B cell (primary cell): ENCODE data around the gene GPR137. TPM values are rescaled to one million over a fixed set of nuclear protein-coding genes. Genes with fewer than 3 reads are reported as not detected.

ENCODE experiments used
- ATAC-seq: fragments of 200-7000 bp; cut with Tn5 transposase; one replicate; pipeline ENCODE4 v1.10.0; 2021; ENCODE audit warnings: low read depth, mild to moderate bottlenecking, moderate number of reproducible peaks, moderate library complexity
- CTCF ChIA-PET: fragments of 350-600 bp; sonication (Branson Sonifier 250); formaldehyde crosslinking; loops from one replicate; lab custom pipeline; 2021; ENCODE audit warnings: antibody characterized with exemption, inconsistent platforms; lab: Charles Lee
- POLR2A ChIA-PET: fragments of 350-600 bp; sonication (Branson Sonifier 250); formaldehyde crosslinking; loops from one replicate; lab custom pipeline; 2021; ENCODE audit warnings: antibody characterized with exemption; lab: Charles Lee
- DNase-seq: peaks from one replicate; pipeline ENCODE4 v3.0.0; 2013
- H2AFZ ChIP-seq: 2 replicates; pipeline ENCODE4 v1.6.1; 2012; ENCODE audit warnings: mild to moderate bottlenecking, low read depth, low read length; ENCODE audit not compliant: insufficient read depth, poor library complexity, severe bottlenecking
- H3K27ac ChIP-seq, 2 donors: 1 replicate in 1 of 2; 2 replicates in 1 of 2; pipeline ENCODE4 v1.5.1; 2012 to 2013; ENCODE audit warnings: low read length in 2 of 2, mild to moderate bottlenecking in 2 of 2, moderate library complexity in 1 of 2
- H3K27me3 ChIP-seq, 4 experiments: fragments of 200-600 bp in 1 of 4; sonication (generic) in 1 of 4; replicated peaks in 1 of 4; 1 replicate in 2 of 4; 2 replicates in 2 of 4; pipeline versions ENCODE4 v1.6.1 to v1.7.0; 2013 to 2016; ENCODE audit warnings: low read length in 3 of 4, mild to moderate bottlenecking in 2 of 4, mixed read lengths in 1 of 4, moderate library complexity in 1 of 4; ENCODE audit not compliant: insufficient read depth in 4 of 4, control insufficient read depth in 3 of 4; ENCODE audit errors: control extremely low read depth in 1 of 4
- H3K36me3 ChIP-seq, 2 experiments: replicated peaks in 1 of 2; 1 replicate in 1 of 2; 2 replicates in 1 of 2; pipeline versions ENCODE4 v1.6.1 to v1.7.1; 2013; ENCODE audit warnings: low read length in 1 of 2; ENCODE audit not compliant: insufficient read depth in 2 of 2, control insufficient read depth in 1 of 2; ENCODE audit errors: control extremely low read depth in 1 of 2, extremely low read depth in 1 of 2
- H3K4me1 ChIP-seq, 2 donors: fragments of 200-600 bp in 1 of 2; sonication (generic) in 1 of 2; 1 replicate in 1 of 2; 2 replicates in 1 of 2; pipeline versions ENCODE4 v1.5.1 to v1.6.1; 2013 to 2017; ENCODE audit warnings: low read length in 2 of 2; ENCODE audit not compliant: control insufficient read depth in 2 of 2, insufficient read depth in 2 of 2
- H3K4me2 ChIP-seq: replicated peaks from 2 replicates; pipeline ENCODE3; 2012; ENCODE audit warnings: mild to moderate bottlenecking, low read depth, low read length; ENCODE audit not compliant: poor library complexity, severe bottlenecking
- H3K4me3 ChIP-seq, 5 experiments: fragments of 200-600 bp in 1 of 5; sonication (generic) in 1 of 5; 1 replicate in 3 of 5; 2 replicates in 2 of 5; pipeline versions ENCODE4 v1.5.1 to v1.7.0; 2011 to 2016; ENCODE audit warnings: low read length in 4 of 5, mild to moderate bottlenecking in 4 of 5, low read depth in 2 of 5, control low read depth in 1 of 5, moderate library complexity in 1 of 5; ENCODE audit not compliant: insufficient read depth in 1 of 5; ENCODE audit errors: control extremely low read depth in 1 of 5, extremely low read depth in 1 of 5
- H3K79me2 ChIP-seq: fragments of 200-600 bp; sonication (generic); one replicate; pipeline ENCODE4 v1.6.0; 2016; ENCODE audit warnings: low read length; ENCODE audit not compliant: control insufficient read depth, insufficient read depth
- H3K9ac ChIP-seq: fragments of 200-600 bp; sonication (generic); 2 replicates; pipeline ENCODE4 v1.6.1; 2017; ENCODE audit warnings: mild to moderate bottlenecking, low read length, moderate library complexity
- H3K9me3 ChIP-seq, 3 donors: one replicate each; pipeline versions ENCODE4 v1.6.1 to v1.7.1; 2013; ENCODE audit warnings: low read length in 2 of 3; ENCODE audit not compliant: control insufficient read depth in 2 of 3, insufficient read depth in 1 of 3; ENCODE audit errors: control extremely low read depth in 1 of 3
- H4K20me1 ChIP-seq: 2 replicates; pipeline ENCODE4 v1.6.0; 2012; ENCODE audit warnings: mild to moderate bottlenecking, low read length; ENCODE audit not compliant: insufficient read depth, control insufficient read depth, poor library complexity, severe bottlenecking
- H3K27ac Mint-ChIP-seq: one replicate; pipeline ENCODE4 v1.8.0; 2021; ENCODE audit warnings: mixed read lengths
- H3K27me3 Mint-ChIP-seq: one replicate; pipeline ENCODE4 v1.8.0; 2021; ENCODE audit warnings: mixed read lengths
- H3K4me1 Mint-ChIP-seq: one replicate; pipeline ENCODE4 v1.8.0; 2021; ENCODE audit warnings: mixed read lengths
- H3K4me3 Mint-ChIP-seq: one replicate; pipeline ENCODE4 v1.8.0; 2021; ENCODE audit warnings: mixed read lengths
- H3K9me3 Mint-ChIP-seq: one replicate; pipeline ENCODE4 v1.8.0; 2022; ENCODE audit warnings: mixed read lengths; ENCODE audit not compliant: insufficient read depth
- EZH2 ChIP-seq: IDR thresholded peaks from 2 replicates; pipeline ENCODE4 v1.6.1; 2012; ENCODE audit warnings: borderline replicate concordance, low read depth, mild to moderate bottlenecking, moderate library complexity, low read length; ENCODE audit not compliant: insufficient read depth, poor library complexity, severe bottlenecking
- WGBS: methylation state at CpG from one replicate; pipeline ENCODE4 v1.1.5; 2013; ENCODE audit warnings: missing lambda C conversion rate; ENCODE audit not compliant: insufficient coverage; 5-methylcytosine and 5-hydroxymethylcytosine counted together
- intact Hi-C: fragments of 100-400 bp; cut with micrococcal nuclease; formaldehyde crosslinking; loops from one replicate; pipeline ENCODE4 v1.10.0; 2022
- polyA plus RNA-seq: library from polyadenylated mRNA; depleted of rRNA; stranded (reverse); fragments of >200 nt; gene quantifications from 2 replicates; pipeline ENCODE4 v1.2.3, GENCODE V29; 2012
- total RNA-seq, 2 donors: library from RNA; stranded (reverse); fragments of 120-200 nt in 1 of 2; gene quantifications; 1 replicate in 1 of 2; 2 replicates in 1 of 2; pipeline versions ENCODE4 v1.2.3 to v1.2.4, GENCODE V29; 2013 to 2022
- TF ChIP-seq, protein P1 (sequence below): fragments of 200-600 bp; IDR thresholded peaks from one replicate; pipeline ENCODE4 v1.8.0; 2022; ENCODE audit warnings: antibody characterized with exemption, mild to moderate bottlenecking

Gene GPR137
- total and polyA plus RNA-seq, 2 donors (not counting 1 experiment from before 2014, with no cell fraction given), result 49.9 to 66.1 TPM

DNA sequence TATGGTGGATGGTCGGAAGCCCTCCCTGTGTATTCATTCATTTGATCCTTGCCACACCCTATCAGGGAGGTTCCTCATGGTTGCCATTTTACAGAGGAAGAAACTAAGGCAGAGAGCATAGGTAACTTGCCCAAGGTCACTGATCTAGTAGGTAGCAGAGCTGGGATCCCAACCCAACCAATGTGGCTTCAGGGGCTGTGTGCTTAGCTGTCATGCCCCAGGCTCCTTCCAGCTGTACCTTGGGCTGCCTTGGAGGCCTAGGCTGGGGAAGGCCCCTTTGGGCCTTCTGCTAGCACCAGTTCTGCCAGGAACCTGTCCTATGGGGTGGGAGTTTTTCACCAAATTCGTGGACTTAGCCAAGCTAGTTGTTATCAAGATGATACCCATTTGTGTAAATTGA, 9.8 kb upstream of the GPR137 start:
- Histone ChIP-seq H3K27ac (no peak overlapping the region), H3K36me3 (peaks cover 0 to 13% of the 10 kb centered on the region in 2 experiments), H3K9me3 (no peaks in the 10 kb centered on the region), H3K27me3 (no peaks in the 10 kb centered on the region), H3K79me2 (no peaks in the 10 kb centered on the region), H3K4me3 (no peak overlapping the region), H4K20me1 (no peaks in the 10 kb centered on the region), H2AFZ (no peak overlapping the region), H3K4me1 (peaks cover 5 to 8% of the 10 kb centered on the region in 2 donors), H3K9ac (no peak overlapping the region), H3K4me2 (no peak overlapping the region)
- no peak for DNase-seq
- Mint-ChIP-seq H3K9me3 (no peaks in the 10 kb centered on the region), H3K27ac (no peak overlapping the region), H3K27me3 (no peaks in the 10 kb centered on the region), H3K4me1 (peaks cover 4% of the 10 kb centered on the region), H3K4me3 (no peak overlapping the region)
- no peak for TF ChIP-seq EZH2
- TF ChIP-seq, protein P1, sequence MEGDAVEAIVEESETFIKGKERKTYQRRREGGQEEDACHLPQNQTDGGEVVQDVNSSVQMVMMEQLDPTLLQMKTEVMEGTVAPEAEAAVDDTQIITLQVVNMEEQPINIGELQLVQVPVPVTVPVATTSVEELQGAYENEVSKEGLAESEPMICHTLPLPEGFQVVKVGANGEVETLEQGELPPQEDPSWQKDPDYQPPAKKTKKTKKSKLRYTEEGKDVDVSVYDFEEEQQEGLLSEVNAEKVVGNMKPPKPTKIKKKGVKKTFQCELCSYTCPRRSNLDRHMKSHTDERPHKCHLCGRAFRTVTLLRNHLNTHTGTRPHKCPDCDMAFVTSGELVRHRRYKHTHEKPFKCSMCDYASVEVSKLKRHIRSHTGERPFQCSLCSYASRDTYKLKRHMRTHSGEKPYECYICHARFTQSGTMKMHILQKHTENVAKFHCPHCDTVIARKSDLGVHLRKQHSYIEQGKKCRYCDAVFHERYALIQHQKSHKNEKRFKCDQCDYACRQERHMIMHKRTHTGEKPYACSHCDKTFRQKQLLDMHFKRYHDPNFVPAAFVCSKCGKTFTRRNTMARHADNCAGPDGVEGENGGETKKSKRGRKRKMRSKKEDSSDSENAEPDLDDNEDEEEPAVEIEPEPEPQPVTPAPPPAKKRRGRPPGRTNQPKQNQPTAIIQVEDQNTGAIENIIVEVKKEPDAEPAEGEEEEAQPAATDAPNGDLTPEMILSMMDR, result no peak
- ATAC-seq, result no peak
- intact Hi-C loops, result no loop called here
- ChIA-PET CTCF (interaction anchor here (1.1 to 2.1 kb wide), 2 partner anchors 25 to 71 kb away, joined by 4 to 8 read pairs; partner anchors contain the start of gene CATSPERZ), POLR2A (interaction anchor here (1.2 kb wide), 1 partner anchor 9 kb away, joined by 3 read pairs; no protein-coding TSS in a partner anchor)
- 100% methylated on average over 1 of the region's 2 CpGs for WGBS

DNA sequence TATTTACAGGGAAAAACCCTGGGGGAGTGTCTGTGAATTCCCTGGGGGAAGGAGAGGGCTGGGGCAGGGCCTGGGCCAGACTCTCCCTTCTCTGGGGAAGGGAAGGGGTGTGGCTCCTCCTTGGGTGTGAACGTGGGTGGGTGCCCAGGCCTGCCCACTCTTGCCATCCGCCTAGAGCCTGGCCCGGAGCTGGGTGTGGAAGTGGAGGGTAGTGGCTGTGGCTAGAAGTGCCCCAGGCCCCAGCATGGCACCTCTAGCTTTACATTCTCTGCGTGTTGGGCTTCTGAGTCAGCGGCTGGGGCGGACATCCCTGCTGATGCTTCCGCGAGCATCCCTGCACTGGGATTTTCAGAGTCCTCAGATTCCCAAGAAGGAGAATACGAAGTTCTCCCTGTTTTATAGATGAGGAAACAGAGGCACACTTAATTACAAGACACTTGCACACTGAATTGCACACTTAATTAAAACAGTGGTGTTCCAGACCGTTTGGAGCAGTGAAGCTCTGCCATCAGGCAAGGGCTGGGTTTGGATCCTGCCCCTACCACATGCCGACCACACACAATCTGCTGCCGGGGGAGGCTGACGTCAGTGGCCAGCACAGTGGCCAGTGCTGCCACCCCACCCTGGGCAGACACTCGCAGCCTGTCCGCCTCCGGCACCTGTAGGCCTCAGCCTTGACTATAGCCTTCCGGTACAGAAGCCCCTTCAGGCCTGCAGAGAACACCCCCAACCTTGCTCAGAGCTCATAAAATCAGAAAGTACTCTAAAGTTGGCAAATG, 8.8 kb upstream of the GPR137 start:
- Histone ChIP-seq H3K4me3 (no peak overlapping the region), H3K27ac (no peak overlapping the region), H3K4me1 (peaks cover 2 to 3% of the 10 kb centered on the region in 2 donors), H3K9me3 (no peaks in the 10 kb centered on the region), H3K4me2 (no peak overlapping the region), H3K36me3 (peaks cover 0 to 13% of the 10 kb centered on the region in 2 experiments), H3K27me3 (no peaks in the 10 kb centered on the region), H3K79me2 (peaks cover 3% of the 10 kb centered on the region), H4K20me1 (no peaks in the 10 kb centered on the region), H2AFZ (no peak overlapping the region), H3K9ac (no peak overlapping the region)
- Mint-ChIP-seq H3K4me3 (no peak overlapping the region), H3K9me3 (no peaks in the 10 kb centered on the region), H3K4me1 (peaks cover 2% of the 10 kb centered on the region), H3K27me3 (no peaks in the 10 kb centered on the region), H3K27ac (no peak overlapping the region)
- ATAC-seq (no peak), DNase-seq (no peak)
- intact Hi-C loops, result no loop called here
- ChIA-PET CTCF (interaction anchor here (0.7 to 2.1 kb wide), 5 partner anchors 24 to 72 kb away, joined by 3 to 10 read pairs (median 4); partner anchors contain the start of genes CATSPERZ and ESRRA), POLR2A (interaction anchor here (0.6 to 1.2 kb wide), 2 partner anchors 8 to 31 kb away, joined by 3 read pairs; no protein-coding TSS in a partner anchor)
- WGBS, result 96% methylated on average over 13 of the region's 17 CpGs
- no peak for TF ChIP-seq EZH2
- TF ChIP-seq, protein P1, result no peak
